Measurements from ENCODE around the gene CADM2. TPM values are rescaled to one million over a fixed set of nuclear protein-coding genes. Genes with fewer than 3 reads are reported as not detected.

CADM2 gene
- total RNA-seq, 1 experiment from 2014 or later = not detected

GRCh38 chr3:85571835-85572234, 613.0 kb downstream of the CADM2 start:
- DNase-seq (ENCODE audit: low read depth) = peak; percentile 3

- peak; percentile 1 for DNase-seq (ENCODE audit: low read depth)
Observed at GRCh38 chr3:85572426-85572825, 613.6 kb downstream of the CADM2 start.

GRCh38 chr3:85572978-85573377, 614.2 kb downstream of the CADM2 start:
- DNase-seq (ENCODE audit: low read depth) = no peak

DNA sequence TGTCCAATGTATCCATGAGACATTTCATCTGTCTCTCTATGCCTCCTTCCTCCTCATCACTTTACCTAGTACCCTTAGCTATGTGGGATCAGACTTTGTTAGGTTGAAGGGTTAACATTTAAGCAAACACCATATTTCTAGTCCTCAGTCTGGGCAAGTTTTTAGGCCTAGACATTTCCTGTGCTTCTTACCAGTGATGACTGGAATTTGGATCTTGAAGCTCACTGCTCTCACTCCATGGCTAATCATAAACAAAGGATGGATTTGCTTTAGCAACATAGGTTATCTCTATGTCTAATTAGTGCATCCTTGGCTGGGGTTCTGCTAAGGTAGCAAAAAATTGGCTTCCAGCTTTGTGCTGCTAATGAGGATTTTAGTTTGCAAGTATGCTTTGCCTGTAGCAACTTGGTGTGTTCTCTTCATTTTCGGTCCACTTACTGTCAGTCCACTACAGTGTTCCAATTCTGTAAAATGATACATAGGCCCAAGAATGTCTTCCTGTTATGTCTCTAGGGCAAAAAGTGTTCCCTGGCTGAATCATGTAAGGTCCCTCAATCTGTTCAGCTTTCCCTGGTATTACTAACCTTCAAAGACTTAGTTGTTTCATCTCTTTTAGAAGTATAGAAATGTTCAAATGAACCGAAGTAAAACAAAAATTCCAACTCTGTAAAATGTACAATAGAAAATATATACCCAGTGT, 615.4 kb downstream of the CADM2 start:
- no peak for DNase-seq (ENCODE audit: low read depth)

GRCh38 chr3:85576091-85576690, 617.4 kb downstream of the CADM2 start:
- peak; percentile 25 for DNase-seq (ENCODE audit: low read depth)

- DNase-seq (ENCODE audit: low read depth) = no peak
Observed at GRCh38 chr3:85576697-85577200, 618.0 kb downstream of the CADM2 start.

DNA sequence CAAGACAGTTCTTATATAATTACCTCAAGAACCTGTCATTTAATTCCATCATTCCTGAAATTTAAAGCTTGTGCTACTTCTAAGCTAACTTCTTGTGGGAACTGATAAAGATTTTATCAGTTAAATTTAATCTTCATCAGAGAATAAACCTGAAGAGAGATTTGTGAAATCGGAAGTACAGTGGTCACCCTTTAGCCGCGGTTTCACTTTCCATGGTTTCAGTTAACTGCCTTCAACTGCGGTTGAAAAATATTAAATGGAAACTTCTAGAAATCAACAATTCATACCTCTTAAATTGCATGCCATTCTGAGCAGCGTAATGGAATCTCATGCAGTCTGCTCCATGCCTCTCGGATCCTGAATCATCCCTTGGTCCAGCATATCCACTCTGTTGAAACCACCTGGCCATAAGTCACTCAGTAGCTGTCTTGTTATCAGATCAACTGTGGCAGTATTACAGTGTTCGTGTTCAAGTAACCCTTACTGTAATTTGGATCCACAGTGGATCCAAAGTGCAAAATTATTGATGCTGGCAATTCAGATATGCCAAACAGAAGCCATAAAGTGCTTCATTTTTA, 626.1 kb downstream of the CADM2 start:
- DNase-seq (ENCODE audit: low read depth) = no peak

DNA sequence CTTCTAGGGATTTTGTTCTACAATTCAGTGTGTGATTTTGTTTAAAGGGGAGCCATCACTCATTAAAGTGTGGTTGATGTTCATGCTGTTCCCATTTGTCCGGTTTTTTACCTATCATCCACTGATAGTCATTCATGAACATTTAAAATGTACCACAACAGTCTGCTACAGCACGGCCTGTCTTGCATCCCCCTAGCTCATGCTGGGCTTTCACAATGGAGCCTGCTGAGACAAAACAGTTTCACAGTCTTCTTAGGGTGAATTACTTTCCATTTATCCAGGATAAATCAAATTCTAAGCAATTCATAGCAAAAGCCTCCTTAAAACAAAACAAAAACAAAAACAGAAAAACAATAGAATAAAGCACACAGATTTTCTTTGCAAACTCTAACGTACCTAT, 627.2 kb downstream of the CADM2 start:
- no peak for DNase-seq (ENCODE audit: low read depth)

GRCh38 chr3:85589145-85589544, 630.4 kb downstream of the CADM2 start:
- peak; percentile 15 for DNase-seq (ENCODE audit: low read depth)

DNA sequence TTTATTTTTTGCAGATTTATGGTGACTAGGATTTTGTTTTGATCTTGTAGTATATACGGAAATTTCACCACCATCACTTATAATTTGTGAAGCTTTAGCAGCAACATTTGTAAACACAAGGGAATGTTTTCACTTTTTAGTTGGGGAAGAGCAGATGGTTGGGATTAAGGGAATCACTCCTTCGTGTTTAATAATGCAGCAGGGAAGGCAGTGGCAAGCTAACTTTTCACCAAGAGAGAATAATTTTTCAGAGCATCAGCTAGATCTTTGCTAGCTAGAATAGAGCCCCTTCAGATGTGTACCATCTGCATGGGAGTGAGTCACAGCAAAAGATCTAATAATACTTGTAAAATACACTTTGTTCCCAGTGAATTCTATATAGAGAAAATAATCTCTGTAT, 632.7 kb downstream of the CADM2 start:
- DNase-seq (ENCODE audit: low read depth) = no peak

GRCh38 chr3:85592256-85592655, 633.5 kb downstream of the CADM2 start:
- no peak for DNase-seq (ENCODE audit: low read depth)

DNA sequence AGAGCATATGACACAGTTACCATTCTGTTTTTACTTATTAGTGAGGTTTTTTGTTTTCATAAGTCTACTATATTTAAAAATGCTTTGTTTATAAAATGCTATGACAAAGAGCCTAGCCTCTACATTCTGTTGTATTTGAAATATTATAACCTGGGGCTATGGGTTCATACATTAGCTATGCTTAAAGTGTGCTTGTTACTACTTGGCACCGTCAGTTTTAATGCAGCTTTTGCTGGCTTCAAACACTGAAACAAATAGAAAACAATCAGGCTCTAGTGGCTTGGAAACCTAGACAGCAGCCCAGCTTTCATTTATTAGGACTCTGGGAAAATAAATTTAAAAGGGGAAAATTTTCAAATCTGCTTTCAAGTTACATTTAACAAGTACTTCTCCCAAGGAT, 635.9 kb downstream of the CADM2 start:
- DNase-seq (ENCODE audit: low read depth) = no peak

GRCh38 chr3:85603378-85603777, 644.6 kb downstream of the CADM2 start:
- no peak for DNase-seq (ENCODE audit: low read depth)

GRCh38 chr3:85604641-85605040, 645.9 kb downstream of the CADM2 start:
- DNase-seq (ENCODE audit: low read depth) = no peak

DNA sequence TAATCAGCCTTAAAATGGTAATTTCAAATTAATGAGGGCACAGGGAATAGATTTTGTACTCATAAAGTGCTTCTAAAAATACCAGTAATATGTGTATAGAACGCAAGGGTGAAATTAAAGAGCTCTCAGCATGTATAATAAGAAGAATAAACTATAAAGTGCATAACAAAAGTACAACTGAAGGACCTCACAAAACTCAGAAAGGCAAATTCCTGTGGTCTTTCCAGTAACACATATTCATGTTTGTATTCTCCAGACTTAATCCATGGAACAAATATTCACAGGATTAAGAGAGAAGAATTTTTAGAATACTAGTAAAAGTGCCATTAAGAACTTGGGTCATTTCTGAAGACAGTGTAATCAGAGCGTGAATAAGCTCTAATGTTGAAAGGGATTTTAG, 646.3 kb downstream of the CADM2 start:
- DNase-seq (ENCODE audit: low read depth) = no peak

DNA sequence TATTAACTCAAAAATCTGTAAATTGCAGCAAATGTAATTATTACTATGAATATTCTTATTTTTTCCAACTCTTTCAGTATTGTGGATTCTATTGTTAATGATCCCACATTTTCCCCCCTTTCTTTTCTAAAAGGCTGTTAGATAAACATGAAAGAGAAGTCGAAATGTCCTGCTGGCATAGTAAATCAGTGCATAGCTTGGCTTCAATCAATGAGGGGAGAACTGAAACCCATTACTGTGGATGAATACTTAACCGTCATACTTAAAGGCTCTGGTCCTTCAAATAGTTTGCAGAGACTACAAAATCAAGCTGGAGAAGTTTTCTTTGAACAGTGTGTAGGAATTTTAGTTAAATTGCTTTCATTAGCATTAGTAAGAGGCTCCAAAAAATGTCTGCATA, 667.9 kb downstream of the CADM2 start:
- no peak for DNase-seq (ENCODE audit: low read depth)

GRCh38 chr3:85627932-85628331, 669.1 kb downstream of the CADM2 start:
- no peak for DNase-seq (ENCODE audit: low read depth)

- no peak for DNase-seq (ENCODE audit: low read depth)
Observed at GRCh38 chr3:85631070-85631469, 672.3 kb downstream of the CADM2 start.

- DNase-seq (ENCODE audit: low read depth) = no peak
Observed at GRCh38 chr3:85632921-85633320, 674.1 kb downstream of the CADM2 start.

GRCh38 chr3:85652360-85652759, 693.6 kb downstream of the CADM2 start:
- no peak for DNase-seq (ENCODE audit: low read depth)

DNA sequence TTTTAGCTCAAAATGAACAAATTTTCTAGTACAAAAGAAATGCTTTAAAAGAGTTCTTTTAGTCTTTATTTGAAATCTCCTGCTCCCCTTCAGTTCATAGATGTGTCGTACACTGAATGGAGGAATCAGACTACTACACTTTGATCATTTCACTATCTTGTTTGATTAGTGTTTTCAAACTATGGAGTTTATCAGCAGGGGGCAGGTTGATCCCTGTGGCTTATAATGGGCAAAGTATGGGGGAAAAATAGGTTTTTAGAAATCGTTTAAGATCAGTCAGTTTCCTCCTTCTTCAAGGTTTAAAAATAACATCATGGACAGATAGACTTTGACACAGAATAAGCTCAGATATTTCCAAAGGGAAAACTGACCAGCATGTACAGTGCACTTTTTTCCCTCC, 701.7 kb downstream of the CADM2 start:
- no peak for DNase-seq (ENCODE audit: low read depth)

- no peak for DNase-seq (ENCODE audit: low read depth)
Observed at GRCh38 chr3:85662462-85662861, 703.7 kb downstream of the CADM2 start.

DNA sequence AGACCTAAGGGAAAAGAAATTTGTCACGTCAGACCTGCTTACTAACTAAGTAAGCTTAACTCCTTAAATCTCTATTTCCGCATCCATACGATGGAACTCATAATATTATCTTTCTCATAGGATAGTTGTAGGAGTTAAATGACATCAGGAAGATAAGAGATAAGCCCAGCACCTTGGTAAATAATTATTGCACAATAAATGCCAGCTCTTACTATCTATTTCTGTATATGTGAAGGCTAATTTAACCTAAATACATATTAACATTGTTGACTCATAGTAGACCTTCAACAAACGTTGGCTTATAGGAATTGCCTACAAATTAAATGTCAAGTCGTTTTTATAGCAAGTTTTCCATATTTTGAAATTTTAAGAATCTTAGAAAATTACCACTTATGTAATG, 709.0 kb downstream of the CADM2 start:
- DNase-seq (ENCODE audit: low read depth) = no peak

Data from M059J (cell line).